ENCODE results near the gene TTC34. TPM values are rescaled to one million over a fixed set of nuclear protein-coding genes. Genes with fewer than 3 reads are reported as not detected.

The TTC34 gene
- total RNA-seq, 1 experiment from 2014 or later: 0.38 TPM

DNA sequence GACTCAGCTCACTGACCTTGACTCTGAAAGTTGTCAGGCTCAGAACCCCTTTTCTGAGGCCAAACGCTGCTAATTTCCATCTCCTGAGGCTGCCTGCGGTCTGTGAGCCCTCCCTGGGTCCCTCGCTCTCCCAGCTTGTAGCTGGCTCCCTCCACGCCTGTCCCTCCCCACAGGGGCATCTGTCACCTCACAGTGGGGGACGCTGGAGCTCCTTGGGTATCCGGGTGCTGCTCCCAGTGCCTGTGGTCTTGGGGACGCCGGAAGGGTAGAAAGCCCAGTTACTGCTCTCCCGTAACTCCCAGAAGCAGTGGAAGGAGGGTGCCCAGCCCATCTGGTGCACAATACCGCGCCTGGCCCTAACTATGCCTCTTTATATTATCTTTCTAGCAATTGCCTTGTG, 155.7 kb downstream of the TTC34 start:
- no peak for DNase-seq
- no peak overlapping the region for H3K27ac ChIP-seq
- no peaks in the 10 kb centered on the region for H3K4me1 ChIP-seq
- no peaks in the 10 kb centered on the region; the same call in 1 of the 2 replicates for H3K27me3 ChIP-seq
- no peak overlapping the region for H3K4me3 ChIP-seq
- no peaks in the 10 kb centered on the region for H3K36me3 ChIP-seq
- H3K9me3 ChIP-seq (replicated peaks): peaks cover 7% of the 10 kb centered on the region

DNA sequence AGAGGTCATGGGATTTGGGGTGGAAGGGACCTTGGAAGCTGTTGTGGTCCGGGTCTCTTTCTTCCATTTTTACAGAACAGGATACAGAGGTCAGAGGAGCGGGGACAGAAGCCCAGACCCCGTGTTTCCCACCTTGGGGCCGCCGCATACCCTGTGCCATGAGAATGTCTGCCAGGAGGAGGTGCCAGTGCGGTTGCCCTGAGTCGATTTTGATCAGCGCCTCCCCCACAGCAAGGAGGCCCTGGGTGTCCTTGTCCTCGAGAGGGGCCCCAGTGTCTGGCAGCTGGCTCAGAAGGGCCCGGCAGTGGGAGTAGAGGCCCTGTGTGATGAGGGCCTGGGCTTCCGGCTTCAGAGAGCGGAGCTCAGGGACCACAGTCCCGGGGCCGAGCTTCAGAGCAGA, 156.3 kb downstream of the TTC34 start:
- Histone ChIP-seq H3K4me1 (no peaks in the 10 kb centered on the region), H3K9me3 (replicated peaks) (peaks cover 7% of the 10 kb centered on the region)

DNA sequence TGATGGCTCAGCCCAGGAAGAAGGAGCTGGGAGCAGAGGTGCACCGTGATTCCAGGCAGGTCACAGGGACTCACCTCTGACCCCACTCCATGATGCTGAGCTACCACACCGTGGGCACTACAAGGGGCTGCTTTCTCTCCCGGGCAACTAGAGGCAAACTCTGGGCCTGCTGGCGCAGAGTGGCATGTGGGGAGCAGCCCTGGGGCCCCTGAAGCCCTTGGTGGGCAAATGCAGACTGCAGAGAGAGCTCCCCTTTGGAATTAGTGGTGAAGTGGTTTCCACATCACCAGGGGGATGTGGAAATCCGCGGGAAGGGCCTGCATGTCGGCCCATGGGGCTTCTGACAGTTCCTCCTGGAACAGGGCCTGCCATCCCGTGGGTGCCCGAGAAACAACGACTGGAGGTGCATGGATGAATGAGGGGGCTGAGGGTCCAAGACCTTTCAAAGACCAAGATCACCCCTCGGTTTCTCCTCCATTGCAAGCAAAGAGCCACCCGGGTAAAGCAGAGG, 156.8 kb downstream of the TTC34 start:
- Histone ChIP-seq H3K4me3 (no peak overlapping the region), H3K4me1 (no peaks in the 10 kb centered on the region), H3K27me3 (no peaks in the 10 kb centered on the region; the same call in 1 of the 2 replicates), H3K27ac (no peak overlapping the region), H3K9me3 (replicated peaks) (peaks cover 7% of the 10 kb centered on the region), H3K36me3 (no peaks in the 10 kb centered on the region)
- DNase-seq: no peak

More for the DNA sequence above, 156.3 kb downstream of the TTC34 start:
- Histone ChIP-seq H3K36me3 (no peaks in the 10 kb centered on the region), H3K27ac (no peak overlapping the region), H3K27me3 (no peaks in the 10 kb centered on the region; the same call in 1 of the 2 replicates), H3K4me3 (no peak overlapping the region)
- no peak for DNase-seq

DNA sequence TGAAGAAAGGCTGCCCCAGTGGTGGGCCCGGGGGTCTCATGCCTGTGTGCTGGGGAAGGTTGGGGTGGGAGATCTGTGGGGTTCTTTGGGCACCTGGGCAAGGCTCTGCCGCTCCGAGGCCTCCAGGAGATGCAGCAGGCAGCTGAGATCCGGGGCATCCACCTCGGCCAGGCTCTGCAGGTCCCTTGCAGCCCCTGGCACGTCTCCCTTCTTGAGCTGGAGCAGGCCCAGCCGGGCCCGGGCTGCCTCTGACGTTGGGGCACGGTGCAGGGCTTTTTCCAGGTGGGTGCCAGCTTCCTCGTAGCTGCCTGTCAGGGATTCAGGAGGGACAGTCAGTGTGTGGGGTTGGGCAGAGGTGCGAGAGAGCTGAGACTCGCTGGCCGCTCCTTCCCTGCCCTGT, 157.3 kb downstream of the TTC34 start:
- Histone ChIP-seq H3K27ac (no peak overlapping the region), H3K4me3 (no peak overlapping the region), H3K27me3 (no peaks in the 10 kb centered on the region; the same call in 1 of the 2 replicates), H3K36me3 (no peaks in the 10 kb centered on the region), H3K4me1 (no peaks in the 10 kb centered on the region), H3K9me3 (replicated peaks) (peaks cover 7% of the 10 kb centered on the region)
- DNase-seq: no peak

DNA sequence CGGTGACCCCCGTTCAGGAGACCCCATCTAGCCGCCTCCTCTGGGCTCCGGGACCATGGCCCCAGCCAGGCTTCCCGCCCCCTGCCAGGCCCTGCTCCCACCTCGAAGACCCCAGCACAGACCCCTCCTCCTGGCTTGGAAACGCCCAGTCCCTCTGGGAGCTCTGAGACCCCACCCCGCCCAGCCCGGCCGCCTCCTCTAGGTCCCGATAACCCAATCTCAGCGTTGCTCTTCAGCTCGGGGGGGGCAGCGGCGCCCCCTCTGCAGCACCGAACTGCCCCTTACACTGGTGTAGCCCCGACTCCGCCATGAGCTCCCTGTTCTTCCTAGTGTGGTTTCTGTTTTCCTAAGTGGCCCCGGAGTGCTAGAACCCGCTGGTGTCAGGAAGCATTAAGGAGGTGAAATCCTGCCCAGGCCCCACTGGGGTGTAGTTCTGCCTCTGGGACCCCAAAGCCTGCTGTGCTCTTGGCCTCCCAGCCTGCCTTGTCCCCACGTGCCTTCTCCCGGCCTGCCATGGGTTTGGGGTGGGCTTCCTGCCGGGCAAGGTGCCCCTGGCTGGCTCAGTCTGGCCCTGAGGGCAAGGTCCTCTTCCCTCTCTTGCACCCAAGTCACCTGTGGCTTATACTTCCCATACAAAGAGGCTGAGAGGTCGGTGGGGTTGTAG, 157.9 kb downstream of the TTC34 start:
- Histone ChIP-seq H3K36me3 (no peaks in the 10 kb centered on the region), H3K9me3 (replicated peaks) (peaks cover 7% of the 10 kb centered on the region), H3K4me3 (peak overlapping the region; percentile 77), H3K27me3 (no peaks in the 10 kb centered on the region; the same call in 1 of the 2 replicates), H3K27ac (no peak overlapping the region), H3K4me1 (no peaks in the 10 kb centered on the region)
- no peak for DNase-seq

DNA sequence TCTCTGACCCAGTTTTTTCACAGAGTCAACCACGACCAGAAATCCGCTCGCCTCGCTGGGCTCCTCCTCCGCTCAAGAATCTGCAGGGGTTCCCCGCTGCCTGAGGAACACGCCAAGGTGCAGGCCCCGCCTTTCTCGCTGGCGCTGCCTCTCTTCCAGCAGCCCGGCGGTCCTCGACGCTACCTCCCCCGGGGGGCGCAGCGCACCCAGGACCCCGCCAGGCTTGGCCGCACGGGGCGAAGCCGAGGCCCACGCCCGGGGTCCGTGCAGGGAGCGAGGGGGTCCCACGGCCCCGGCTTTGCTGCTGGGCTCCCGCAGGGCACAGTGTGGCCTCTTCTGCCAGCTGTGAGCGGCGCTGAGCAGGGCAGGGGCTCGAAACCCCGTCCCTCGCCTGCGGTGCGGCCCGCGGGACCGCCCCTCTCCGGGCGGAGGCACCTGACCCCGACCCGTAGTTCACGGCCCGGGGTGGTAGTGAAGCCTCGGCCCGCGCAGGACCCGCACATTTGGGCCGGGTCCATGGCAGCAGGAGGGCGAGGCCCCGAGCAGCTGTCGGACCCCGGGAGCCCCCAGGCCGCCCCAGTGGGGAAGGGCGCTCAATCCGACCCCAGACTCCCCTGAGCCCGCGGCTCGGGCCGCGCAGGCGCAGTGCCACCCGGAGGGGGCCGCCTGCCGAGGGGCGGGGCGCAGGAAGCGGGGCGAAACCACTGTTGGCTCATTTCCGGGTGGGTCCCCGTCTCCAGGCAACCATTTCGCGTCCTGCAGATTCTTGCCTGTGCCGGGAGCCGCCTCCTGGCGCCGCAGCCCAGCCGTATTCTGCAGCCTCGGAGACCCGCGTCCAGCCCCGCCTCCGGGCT, 158.7 kb downstream of the TTC34 start:
- no peak overlapping the region for H3K27ac ChIP-seq
- peak overlapping the region; percentile 77 for H3K4me3 ChIP-seq
- DNase-seq: peak; percentile 94

DNA sequence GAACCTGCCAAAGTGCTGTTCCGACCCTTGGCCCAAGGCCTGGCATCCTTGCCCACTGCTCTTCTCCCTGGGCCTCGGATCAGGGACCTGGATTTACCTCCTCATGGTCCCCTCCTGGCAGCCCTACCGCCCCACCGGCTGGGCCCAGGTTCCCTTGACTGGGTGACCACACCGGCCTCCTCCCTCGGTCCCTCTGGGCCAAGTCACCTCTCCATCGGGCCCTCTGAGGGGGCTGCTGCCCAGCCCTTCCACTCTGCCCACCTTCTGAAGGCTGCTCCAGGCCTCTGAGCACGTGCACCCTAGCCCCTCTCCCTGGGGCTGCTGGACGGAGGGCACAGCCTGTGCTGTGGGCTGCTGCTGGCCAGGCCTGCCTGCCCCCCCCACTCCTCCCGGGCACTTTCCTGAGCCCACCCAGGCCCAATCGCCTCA, 159.3 kb downstream of the TTC34 start:
- Histone ChIP-seq H3K9me3 (replicated peaks) (peaks cover 7% of the 10 kb centered on the region), H3K4me1 (no peaks in the 10 kb centered on the region), H3K4me3 (peak overlapping the region; percentile 77), H3K27me3 (no peaks in the 10 kb centered on the region; the same call in 1 of the 2 replicates), H3K36me3 (no peaks in the 10 kb centered on the region), H3K27ac (no peak overlapping the region)
- DNase-seq: no peak

More for the DNA sequence above, 158.7 kb downstream of the TTC34 start:
- Histone ChIP-seq H3K36me3 (no peaks in the 10 kb centered on the region), H3K27me3 (no peaks in the 10 kb centered on the region; the same call in 1 of the 2 replicates), H3K4me1 (no peaks in the 10 kb centered on the region), H3K9me3 (replicated peaks) (peaks cover 7% of the 10 kb centered on the region)

DNA sequence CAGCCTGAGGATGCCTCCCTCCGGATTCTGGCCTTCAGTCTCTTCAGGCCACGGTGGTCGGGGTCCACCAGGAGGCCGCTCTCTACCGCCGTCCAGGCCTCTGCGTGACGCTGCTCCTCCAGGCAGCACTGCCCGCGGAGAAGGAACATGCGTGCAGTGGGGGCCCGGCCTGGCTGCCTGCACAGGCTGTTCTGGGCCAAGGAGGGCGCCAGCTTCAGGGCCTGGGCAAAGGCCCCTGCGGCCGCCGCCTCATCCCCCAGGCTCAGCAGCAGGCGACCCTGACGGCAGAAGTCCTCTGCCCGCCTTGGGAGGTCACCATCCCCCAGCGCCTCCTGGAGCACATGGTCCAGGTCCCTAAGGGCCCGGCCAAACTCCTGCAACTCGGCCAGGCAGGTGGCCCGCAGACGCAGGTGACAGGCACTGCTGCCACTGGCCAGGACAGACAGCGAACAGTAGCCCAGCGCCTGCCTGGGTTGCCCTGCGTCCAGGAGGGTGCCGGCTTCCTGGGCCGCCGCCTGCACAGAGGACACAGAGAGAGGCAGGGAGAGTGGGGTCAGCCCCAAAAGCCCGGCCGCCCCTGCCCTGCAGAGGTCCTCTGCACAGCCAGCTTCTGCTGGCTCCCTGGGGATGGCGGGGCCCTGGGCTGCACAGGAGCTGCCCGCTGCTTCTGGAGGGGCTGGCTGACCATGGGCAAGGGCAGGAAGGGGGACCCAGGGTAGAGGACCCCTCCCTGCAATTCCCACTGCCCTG, 159.9 kb downstream of the TTC34 start:
- Histone ChIP-seq H3K27me3 (no peaks in the 10 kb centered on the region; the same call in 1 of the 2 replicates), H3K36me3 (no peaks in the 10 kb centered on the region), H3K4me3 (no peak overlapping the region), H3K4me1 (no peaks in the 10 kb centered on the region), H3K9me3 (replicated peaks) (peaks cover 7% of the 10 kb centered on the region), H3K27ac (no peak overlapping the region)
- DNase-seq: no peak

DNA sequence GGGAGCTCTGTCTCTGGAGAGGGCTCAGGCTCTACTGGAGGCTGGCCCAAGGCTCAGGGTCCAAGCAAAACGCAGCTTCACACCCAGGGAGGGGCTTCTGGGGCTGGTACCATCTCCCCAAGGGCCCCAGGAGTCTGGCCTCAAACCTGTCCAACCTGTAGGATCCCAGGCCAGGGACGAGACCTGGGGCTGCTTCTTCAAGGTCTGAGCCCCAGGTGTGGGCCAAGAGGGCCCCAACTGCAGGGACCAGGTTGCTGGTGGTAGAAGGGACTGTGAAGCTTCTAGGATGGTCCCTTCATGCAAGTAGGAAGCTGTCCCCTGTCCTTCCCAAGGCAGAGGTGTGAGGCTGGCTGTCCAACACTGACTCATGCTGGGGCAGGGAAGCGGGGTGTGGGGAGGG, 160.9 kb downstream of the TTC34 start:
- no peaks in the 10 kb centered on the region for H3K27me3 ChIP-seq
- no peak for DNase-seq
- no peak overlapping the region for H3K4me3 ChIP-seq
- H3K4me1 ChIP-seq: no peaks in the 10 kb centered on the region
- peaks cover 7% of the 10 kb centered on the region for H3K9me3 ChIP-seq (replicated peaks)
- no peak overlapping the region for H3K27ac ChIP-seq
- no peaks in the 10 kb centered on the region for H3K36me3 ChIP-seq

DNA sequence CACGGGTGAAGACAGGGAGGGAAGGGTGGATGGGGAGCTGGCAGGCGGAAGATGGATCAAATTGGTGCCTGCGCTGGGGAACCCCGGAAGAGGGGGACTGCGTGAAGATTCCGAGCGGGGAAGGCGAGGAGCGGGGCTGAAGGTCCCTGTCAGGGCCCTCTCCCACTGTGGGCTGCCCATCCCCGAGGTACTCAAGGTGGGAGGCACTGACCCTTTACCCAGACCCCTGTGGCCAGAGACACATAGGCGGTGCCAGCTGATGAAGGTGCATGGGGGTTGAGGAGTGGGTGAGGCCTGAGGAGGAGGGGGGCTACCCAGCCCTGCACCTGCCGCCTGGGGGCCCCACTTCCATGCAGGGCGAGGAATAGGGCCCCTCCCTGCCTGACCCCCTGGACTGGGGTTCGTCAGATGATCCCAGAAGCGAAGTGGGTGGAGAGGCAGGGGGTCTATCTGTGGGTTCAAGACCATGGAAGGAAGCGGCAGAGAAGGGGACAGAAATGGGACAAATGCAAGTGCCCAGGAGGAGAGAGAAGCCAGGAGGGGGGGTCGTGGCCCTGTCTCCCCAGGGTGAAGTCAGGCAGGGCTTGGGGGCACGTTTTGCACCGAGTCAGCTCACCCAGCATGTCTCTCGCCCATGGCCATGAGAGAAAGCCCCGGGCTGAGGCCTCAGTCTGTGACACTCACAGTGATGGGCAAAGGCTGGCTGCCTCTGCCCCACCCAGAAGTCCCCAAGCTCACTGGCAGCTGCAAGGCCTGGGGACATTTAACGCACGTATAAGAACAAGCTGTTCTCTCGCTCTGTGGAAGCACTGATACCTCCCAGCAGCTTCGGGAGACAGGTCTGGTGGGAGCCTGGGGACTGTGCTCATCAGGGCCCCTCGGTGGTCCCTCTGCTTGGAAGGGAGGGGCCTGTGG, 161.6 kb downstream of the TTC34 start:
- no peaks in the 10 kb centered on the region for H3K4me1 ChIP-seq
- peaks cover 7% of the 10 kb centered on the region for H3K9me3 ChIP-seq (replicated peaks)
- H3K27ac ChIP-seq: no peak overlapping the region
- no peaks in the 10 kb centered on the region for H3K27me3 ChIP-seq
- DNase-seq: peak in 1 of 2 experiments; percentile 2
- no peaks in the 10 kb centered on the region for H3K36me3 ChIP-seq
- no peak overlapping the region for H3K4me3 ChIP-seq

DNA sequence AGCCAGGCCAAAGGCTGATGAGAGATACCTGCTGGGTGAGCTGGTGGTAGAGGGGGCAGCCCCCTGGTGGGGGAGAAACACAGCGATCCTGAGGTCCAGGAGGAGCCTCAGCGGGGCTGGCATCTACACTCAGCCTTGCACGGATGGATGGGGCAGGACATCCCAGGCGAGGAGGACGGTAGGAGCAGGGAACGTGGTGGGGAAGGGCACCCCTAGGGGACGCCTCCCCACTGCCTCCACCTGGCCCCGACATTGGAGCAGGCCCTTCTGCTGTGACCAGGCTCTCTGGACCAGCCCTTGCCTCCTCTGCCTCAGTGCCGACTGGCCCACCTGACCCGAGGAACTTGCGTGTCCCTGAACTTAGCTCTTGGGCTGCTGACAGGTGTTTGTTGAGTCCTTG, 162.3 kb downstream of the TTC34 start:
- Histone ChIP-seq H3K9me3 (replicated peaks) (peaks cover 7% of the 10 kb centered on the region), H3K27ac (no peak overlapping the region), H3K4me1 (no peaks in the 10 kb centered on the region), H3K27me3 (peaks cover 1% of the 10 kb centered on the region; the same call in 1 of the 2 replicates), H3K4me3 (no peak overlapping the region), H3K36me3 (no peaks in the 10 kb centered on the region)
- peak in 1 of 2 experiments; percentile 4 for DNase-seq

DNA sequence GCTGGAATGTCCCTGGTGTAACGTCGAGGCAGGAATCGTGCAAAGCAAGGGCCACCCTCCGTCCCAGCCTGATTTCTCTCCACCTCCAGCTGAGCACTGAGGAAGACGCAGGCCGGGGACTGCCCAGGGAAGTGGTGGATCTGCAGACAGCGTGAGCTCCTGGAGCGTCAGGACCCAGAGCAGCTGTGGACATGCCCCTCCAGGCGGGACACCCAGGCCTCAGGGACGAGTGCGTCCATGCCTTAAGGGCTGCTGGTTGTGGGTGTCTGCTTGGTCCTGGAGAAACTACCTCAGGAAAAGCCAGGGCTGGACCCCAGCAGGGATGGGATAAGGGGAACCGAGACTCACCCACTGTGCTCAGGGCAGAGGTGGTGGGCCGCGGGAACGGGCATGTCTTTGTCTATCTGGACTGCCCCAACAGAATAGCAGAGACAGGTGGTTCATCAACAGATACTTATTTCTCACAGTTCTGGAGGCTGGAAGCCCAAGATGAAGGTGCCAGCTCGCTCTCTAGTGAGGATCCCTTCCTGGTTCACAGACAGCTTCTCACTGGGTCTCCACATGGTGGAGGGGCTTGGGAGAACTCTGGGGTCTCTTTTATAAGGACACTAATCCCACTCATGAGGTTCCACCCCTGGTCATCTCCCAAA, 162.9 kb downstream of the TTC34 start:
- H3K4me3 ChIP-seq: no peak overlapping the region
- peaks cover 7% of the 10 kb centered on the region for H3K9me3 ChIP-seq (replicated peaks)
- peaks cover 7% of the 10 kb centered on the region; the same call in 1 of the 2 replicates for H3K27me3 ChIP-seq
- H3K36me3 ChIP-seq: no peaks in the 10 kb centered on the region
- H3K27ac ChIP-seq: no peak overlapping the region
- DNase-seq: no peak
- no peaks in the 10 kb centered on the region for H3K4me1 ChIP-seq

DNA sequence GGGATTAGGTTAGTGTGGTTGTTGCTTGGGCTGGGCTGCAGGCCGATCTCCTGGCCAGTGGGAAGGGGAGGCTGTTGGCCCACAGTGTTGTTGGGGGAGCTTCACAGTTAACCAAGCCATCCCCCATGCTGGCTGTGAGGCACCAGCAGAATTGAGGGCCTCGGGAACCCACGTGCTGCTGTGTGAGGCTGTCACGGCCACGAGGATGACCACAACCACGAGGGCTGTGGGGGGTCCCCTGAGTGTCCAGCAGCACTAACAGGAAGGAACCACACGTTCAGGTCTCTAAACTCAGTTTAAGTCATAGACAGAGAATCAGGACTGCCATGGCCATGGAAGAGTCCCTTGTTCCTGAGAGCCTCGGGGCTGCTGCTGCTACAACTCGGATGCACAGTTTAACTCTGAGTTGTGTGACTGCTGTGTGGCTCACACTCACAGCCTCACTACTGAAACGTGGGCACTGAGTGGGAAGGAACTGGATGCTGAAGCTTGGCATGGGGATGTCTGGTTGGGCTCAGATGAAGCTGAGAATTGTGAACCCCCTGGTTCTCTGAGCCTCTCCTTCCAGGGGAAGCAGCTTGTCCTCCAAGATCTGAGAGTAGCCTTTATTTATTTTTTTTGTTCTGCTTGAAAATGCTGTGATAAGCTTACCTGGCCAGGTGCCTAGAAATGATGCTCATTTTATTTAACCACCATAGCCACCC, 163.9 kb downstream of the TTC34 start:
- DNase-seq: no peak
- Histone ChIP-seq H3K27ac (no peak overlapping the region), H3K4me3 (no peak overlapping the region), H3K27me3 (peaks cover 17% of the 10 kb centered on the region; the same call in 1 of the 2 replicates), H3K36me3 (no peaks in the 10 kb centered on the region), H3K4me1 (no peaks in the 10 kb centered on the region), H3K9me3 (replicated peaks) (peaks cover 7% of the 10 kb centered on the region)

Data from SJCRH30 (cell line).